Stimulated activated CD8-positive, alpha-beta memory T cell treated with anti-CD3 and anti-CD28 coated beads, Interleukin-12 subunit alpha, Interleukin-12 subunit beta, amount 100 ng/mL, for 24 hours (primary cell): ENCODE measurements around the gene RNU7-1.

Source experiments
- DNase-seq: peaks from one replicate; pipeline ENCODE4 v3.0.0-alpha.2; 2020; ENCODE audit errors: extremely low read depth

RNU7-1 gene

GRCh38 chr12:6917491-6918231, 26.0 kb upstream of the RNU7-1 start:
- DNase-seq, result no peak

DNA sequence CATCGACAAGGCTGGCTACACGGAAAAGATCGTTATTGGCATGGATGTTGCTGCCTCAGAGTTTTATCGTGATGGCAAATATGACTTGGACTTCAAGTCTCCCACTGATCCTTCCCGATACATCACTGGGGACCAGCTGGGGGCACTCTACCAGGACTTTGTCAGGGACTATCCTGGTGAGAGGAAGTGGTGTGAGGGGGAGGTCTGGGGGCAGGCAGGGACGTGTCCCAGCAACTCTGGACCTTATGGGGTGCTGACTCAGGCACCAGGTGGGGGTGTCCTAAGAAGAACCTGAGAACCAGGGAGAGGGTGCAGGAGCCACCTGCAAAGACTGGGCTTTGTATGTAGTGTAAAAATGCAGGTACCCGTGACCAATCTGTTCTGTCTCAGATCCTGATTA, 24.0 kb upstream of the RNU7-1 start:
- no peak for DNase-seq

DNA sequence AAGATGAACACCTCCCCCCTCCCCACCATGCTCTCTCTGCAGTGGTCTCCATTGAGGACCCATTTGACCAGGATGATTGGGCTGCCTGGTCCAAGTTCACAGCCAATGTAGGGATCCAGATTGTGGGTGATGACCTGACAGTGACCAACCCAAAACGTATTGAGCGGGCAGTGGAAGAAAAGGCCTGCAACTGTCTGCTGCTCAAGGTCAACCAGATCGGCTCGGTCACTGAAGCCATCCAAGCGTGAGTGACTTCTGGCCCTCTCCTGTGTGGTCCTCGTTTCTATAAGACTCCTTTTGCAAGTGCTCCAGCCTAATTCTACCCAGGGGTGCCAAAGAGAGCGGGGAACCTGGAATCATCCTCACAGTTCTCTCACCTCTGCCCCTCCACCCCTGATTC, 22.1 kb upstream of the RNU7-1 start:
- DNase-seq, result no peak

DNA sequence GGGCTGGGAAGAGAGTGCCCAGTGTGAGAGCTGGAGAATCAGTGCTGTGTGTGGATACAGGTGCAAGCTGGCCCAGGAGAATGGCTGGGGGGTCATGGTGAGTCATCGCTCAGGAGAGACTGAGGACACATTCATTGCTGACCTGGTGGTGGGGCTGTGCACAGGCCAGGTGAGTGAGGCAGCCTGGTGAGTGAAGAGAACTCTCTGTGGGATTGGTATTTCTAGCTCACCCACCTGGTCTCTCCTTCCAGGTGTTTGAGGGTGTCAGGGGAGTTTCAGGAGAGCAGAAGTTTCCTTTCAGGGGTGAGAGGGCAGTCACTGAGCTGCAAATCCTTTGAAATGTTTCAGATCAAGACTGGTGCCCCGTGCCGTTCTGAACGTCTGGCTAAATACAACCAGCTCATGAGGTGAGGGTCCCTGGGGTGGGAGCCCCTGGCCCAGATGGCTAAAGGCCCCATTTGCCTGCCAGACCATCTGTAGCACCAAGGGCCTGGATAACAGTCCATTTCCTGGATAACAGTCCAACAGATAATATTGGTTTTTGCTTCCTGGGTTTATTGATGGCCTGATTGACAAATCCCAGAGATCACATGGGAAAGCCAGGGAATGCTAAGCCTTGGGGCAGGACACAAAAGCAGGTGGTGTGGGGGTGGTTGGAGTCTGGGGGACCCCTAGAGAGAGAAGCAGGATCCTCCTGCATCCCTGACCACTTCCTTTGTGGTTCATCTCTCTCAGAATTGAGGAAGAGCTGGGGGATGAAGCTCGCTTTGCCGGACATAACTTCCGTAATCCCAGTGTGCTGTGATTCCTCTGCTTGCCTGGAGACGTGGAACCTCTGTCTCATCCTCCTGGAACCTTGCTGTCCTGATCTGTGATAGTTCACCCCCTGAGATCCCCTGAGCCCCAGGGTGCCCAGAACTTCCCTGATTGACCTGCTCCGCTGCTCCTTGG, 21.3 kb upstream of the RNU7-1 start:
- no peak for DNase-seq

GRCh38 chr12:6923003-6923732, 20.4 kb upstream of the RNU7-1 start:
- DNase-seq, result no peak

DNA sequence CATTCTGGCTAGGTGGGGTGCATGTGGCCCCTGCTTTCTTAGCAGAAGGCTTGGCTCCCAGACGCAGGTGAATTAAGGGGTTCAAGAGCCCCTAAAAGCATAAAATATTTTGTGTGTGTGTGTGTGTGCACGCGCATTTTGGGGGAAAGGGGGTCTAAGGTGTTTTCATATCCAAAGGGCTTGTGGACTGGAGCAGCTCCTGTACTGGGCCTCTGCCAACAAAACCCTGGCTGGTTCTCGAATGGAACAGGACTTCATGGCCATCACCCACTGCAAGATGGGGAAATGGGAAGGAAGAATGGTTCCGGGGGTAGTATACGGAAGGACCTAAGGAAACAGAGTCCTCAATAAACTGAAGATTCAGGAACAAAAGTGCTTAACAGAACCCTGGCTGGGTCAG, 19.8 kb upstream of the RNU7-1 start:
- DNase-seq, result no peak

- DNase-seq, result no peak
Observed at GRCh38 chr12:6925239-6925539, 18.4 kb upstream of the RNU7-1 start.

DNA sequence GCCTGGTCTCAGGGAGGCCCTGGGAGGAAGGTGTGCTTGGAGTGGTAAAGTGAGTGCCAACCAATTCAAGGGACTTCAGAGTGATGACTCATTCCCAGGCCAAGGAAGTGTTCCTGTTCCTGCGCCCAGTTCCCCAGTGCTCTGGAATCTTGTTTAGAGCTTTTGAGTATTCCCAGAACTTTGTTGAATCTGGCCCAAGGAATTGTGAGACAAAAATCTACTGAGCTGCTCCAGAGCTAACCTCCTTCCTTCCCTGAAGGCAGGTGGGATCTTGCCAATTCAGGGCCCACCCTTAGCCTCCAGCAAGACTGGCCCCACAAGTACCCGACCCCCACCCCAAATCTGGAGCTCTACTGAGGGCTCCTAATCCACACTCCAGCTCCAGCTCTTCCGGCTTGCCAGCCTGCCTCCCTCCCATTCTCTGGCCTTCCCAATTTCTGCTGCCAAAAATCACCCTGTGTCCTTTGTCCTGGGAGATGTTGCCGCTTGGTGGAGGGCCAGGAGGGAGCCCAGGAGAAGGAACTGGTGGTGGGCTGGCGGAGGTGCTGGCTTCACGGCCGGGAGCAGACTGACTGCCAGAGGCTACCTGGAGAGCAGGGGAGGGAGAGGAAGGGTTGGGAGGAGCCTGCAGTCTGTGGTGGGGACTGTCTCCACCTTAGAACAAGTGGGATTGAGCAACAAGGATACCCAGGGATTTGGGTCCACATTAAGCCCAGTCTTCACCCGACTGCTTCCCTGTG, 17.9 kb upstream of the RNU7-1 start:
- no peak for DNase-seq

GRCh38 chr12:6927379-6928021, 16.1 kb upstream of the RNU7-1 start, which contains the start of gene ATN1:
TSS of gene ATN1 (plus strand) at chr12:6927959. CDS start at chr12:6934002, 6,043 bp downstream.
- DNase-seq, result no peak

- no peak for DNase-seq
Observed at GRCh38 chr12:6928022-6928702, 15.5 kb upstream of the RNU7-1 start.

DNA sequence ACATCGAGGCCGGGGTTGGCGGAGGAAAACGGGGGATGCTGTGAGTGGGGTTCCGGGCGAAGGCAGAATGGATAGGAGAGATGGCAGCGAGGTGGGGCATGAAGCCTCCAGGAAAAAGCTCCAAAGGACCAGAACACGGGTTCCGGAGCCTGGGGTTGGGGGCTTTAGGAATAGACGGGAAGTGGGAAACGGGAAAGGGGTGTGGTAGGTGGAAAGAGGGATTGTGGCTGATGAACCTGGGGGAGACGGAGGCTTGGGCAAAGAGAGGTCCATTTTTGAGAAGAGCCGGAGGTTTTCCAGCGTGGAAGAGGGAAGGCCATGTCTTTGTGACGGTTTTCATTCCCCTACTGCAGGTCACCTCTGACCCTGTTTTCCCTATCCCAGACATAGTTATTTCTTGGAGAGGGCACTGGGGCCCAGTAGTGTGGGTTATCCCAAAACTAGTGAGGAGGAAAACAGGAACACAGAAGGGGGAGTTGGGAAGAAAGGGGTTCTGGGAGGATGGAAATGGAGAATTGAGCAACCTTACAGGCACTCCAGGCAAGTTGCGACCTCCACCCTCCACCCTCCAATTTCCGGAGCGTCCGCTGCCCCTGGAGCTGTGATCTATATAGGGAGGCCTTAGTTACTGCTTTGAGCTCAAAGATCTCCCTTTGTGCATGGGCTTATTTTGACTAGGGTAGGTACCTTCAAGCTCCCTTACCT, 14.8 kb upstream of the RNU7-1 start:
- no peak for DNase-seq

GRCh38 chr12:6929466-6930452, 13.9 kb upstream of the RNU7-1 start:
- no peak for DNase-seq

GRCh38 chr12:6932766-6933165, 10.8 kb upstream of the RNU7-1 start:
- DNase-seq, result no peak

DNA sequence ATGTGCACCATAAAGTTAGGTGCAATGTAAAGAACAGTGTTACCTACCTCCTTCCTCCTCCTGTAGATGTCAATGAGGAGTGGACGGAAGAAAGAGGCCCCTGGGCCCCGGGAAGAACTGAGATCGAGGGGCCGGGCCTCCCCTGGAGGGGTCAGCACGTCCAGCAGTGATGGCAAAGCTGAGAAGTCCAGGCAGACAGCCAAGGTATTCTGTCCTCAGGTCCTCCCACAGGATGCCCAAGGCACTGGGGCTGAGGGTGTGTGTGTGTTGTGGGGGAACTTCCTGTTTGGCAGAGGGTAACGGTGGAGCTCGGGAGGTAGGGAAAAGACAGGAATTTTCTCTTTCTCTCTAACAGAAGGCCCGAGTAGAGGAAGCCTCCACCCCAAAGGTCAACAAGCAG, 9.5 kb upstream of the RNU7-1 start:
- no peak for DNase-seq

GRCh38 chr12:6935371-6936193, 8.0 kb upstream of the RNU7-1 start:
- DNase-seq, result no peak

GRCh38 chr12:6936194-6936635, 7.4 kb upstream of the RNU7-1 start:
- DNase-seq, result no peak

GRCh38 chr12:6936636-6937480, 6.8 kb upstream of the RNU7-1 start:
- DNase-seq, result no peak
